HG03460 (cell line): ENCODE results near the gene PITPNM1.
"Not testable (repeated sequence)": the region's sequence is repeated elsewhere in the genome, so short reads cannot be mapped to it uniquely, and the experiment has no call there.

ENCODE experiments used
- ATAC-seq: cut with Tn5 transposase; IDR thresholded peaks from one replicate; pipeline ENCODE4 v1.9.1; 2021; ENCODE audit not compliant: unreplicated experiment

PITPNM1 gene

DNA sequence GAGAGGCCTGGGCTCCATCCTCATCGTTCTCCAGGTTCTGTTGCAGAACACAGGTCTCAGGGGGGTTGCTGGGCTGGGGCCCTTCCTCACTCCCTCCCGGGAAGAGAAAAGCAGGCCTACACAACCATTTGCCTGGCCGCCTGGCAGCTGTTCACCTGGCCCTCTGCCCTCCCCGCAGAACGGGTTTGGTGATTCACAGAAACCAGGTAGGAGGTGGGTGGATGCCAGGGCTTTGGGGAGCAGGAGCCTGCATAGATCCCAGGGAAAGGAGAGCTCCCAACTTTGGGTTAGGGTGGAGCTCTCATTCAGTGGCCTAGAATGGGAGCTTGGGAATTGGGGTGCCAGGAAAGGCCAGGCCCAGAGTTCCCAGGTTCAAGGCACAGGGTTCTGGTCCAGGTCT, 37.1 kb downstream of the PITPNM1 start:
- ATAC-seq = no peak

DNA sequence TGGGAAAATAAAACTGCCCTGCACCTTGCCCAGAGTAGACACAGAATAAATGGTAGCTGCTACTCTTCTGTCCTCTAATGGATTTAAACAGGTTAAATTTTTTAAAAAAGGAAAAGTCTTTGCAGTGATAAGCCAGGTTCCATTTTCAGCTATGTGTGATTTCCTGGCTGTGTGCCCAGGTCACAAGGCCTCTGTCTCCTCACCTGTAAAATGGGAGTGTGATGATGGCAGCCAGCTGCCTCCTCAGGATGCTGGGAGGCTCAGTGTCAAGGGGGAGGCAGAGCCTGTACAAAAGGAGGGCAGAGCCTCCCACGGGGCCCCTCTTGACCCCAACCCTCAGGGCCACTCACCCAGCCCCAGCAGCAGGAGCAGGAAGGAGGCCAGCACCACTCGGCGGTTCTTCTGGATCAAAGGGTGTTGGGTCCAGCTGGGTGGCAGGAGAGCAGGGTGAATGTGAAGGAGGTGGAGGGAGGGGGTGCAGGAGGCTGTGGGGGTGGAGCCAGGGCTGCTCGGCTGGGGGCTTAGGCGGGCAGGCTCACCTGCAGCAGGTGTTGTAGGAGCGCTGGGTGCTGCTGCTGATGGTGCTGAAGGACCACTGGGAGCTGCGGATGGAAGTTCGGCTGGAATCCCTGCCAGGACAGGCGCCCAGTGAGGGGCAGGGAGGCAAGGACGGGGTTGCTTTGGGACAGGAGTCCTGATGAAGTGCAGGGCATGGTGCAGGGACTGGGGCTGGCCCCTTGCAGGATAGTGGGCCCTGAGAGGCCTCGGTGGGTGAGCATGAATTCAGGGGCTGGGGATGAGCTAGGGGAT, 38.0 kb downstream of the PITPNM1 start:
- ATAC-seq = no peak

GRCh38 chr11:67466367-67466766, 38.8 kb downstream of the PITPNM1 start:
- no peak for ATAC-seq

DNA sequence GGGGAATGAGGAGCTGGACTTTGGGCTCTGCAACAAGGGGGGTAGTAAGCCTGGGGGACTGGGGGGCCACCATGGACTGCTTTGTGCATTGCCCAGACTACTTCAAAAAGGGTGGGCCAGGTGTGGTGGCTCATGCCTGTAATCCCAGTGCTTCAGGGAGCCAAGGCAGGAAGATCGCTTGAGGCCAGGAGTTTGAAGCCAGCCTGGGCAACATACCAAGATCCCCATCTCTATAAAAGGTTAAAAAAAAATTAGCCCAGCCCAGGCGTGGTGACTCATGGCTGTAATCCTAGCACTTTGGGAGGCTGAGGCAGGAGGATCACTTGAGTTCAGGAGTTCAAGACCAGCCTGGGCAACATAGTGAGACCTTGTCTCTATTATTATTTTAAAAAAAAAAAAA, 39.6 kb downstream of the PITPNM1 start:
- not testable (repeated sequence) for ATAC-seq

DNA sequence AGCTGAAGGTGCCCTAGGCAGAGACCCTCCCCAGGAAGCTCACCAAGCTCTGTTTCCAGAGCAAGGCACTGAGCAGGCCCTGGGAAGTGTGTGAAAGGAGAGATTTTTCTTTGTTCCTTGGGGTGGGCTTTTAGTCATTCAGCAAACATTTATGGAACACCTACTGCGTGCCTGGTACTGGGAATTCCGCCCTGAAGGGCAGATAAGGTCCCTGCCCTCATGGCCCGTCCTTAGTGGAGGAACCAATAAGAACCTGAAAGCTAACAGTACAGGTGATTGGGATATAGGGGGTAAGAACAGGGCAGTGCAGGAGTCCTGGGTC, 40.0 kb downstream of the PITPNM1 start:
- ATAC-seq = no peak

- peak; percentile 47 for ATAC-seq
Measured at GRCh38 chr11:67464411-67465188, 40.6 kb downstream of the PITPNM1 start.

DNA sequence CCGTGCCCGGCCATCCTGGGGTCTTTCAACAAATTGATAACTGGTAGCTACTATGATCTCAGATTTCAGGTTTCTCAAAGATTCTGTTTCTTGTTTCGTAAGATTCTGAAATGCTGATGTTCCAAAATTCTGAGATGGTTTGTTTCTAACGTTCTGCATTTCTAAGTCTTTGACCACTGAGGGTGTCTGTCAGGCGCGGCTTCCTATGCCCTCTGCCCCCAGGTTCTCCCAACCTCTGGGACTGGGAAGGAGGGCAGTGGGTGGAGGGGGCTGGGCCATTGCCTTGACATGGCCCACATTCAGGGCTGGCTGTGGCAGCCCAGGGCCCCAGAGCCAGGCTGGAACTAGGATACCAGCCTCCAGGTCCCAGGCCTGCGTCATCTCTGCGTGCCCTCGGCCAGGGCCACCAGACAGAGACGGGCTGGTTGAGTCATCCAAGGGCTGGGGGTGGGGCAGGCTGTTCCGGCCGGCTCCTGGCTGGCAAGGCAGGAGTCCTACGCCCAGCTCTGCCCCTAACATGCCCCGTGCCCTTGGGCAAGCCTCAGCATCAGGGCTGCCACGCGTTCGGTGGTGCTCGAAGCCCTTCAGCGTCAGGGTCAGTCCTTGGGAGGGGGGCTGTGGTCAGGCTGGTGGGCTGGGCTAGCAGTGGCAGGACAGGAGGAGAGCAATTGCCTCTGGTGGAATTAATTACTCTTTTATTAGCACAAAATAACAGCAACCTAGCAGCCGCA, 41.3 kb downstream of the PITPNM1 start:
- ATAC-seq = no peak

GRCh38 chr11:67463186-67463585, 42.0 kb downstream of the PITPNM1 start:
- no peak for ATAC-seq

DNA sequence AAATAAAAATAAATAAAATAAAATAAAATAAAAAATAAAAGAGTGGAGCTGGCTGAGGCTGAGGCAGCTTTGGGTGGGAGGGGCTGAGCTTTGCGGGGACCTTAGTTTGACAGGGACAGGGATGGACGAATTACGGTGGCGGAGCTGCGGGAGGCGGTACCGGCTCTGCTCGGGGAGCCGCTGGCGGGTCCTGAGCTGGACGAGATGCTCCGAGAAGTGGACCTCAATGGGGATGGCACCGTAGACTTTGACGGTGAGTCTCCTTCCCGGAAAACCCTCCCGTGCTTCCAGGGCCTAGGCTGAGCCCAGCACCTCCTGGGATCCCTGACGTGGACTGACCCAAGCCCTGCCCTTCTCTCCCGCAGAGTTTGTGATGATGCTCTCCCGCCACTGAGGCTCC, 46.9 kb downstream of the PITPNM1 start:
- ATAC-seq = no peak

- ATAC-seq = no peak
Measured at GRCh38 chr11:67457453-67457852, 47.7 kb downstream of the PITPNM1 start.

DNA sequence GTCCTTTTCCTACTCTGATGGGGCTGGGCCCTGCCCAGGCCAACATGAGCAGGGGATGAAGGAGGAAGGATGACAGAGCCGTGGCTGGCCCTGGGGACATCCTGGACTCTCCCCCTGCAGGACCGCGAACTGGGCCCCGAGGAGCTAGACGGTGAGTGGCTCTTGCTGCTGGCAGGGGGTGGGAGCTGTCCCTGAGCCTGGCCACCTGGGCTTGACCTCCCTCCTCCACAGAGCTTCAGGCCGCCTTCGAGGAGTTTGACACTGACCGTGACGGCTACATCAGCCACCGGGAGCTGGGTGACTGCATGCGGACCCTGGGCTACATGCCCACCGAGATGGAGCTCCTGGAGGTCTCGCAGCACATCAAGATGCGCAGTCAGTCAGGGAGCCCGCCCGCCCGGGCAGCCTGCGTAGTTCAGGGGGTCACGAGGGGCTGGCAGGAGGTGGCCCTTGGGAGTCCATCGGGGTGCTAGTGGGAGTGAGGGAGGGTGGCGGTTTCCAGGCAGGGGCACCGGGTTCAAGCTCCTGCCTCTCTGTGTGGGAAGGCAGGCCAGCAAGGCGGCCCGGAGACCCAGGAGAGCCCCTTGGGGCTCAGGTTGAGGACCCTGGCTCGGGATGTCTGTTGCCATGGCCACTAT, 49.0 kb downstream of the PITPNM1 start:
- no peak for ATAC-seq

GRCh38 chr11:67455054-67455453, 50.1 kb downstream of the PITPNM1 start, which contains the start of gene CABP4:
Gene CABP4 (plus strand): TSS chr11:67455354. CDS start chr11:67455424, 70 bp downstream.
- ATAC-seq = no peak

GRCh38 chr11:67453816-67454732, 51.1 kb downstream of the PITPNM1 start:
- ATAC-seq = no peak

- no peak for ATAC-seq
Measured at GRCh38 chr11:67452141-67452952, 52.8 kb downstream of the PITPNM1 start, which contains the start of gene GPR152. Gene GPR152 (minus strand): TSS chr11:67452729. CDS start chr11:67452724, 5 bp downstream.

DNA sequence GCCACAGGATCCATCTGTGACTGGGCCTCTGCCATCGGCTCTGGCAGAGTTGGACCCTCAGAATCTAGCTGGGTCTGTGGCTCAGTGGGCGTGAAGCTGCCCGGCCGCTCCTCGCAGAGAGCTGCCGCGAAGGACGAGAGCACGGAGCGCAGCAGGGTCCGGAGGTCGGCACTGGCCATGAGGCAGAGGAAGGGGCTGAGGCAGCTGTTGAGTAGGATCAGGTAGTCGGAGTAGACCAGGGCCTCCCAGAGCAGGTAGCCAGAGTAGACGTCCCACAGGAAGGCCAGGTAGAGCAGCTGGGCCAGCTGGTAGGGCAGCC, 53.5 kb downstream of the PITPNM1 start:
- no peak for ATAC-seq

DNA sequence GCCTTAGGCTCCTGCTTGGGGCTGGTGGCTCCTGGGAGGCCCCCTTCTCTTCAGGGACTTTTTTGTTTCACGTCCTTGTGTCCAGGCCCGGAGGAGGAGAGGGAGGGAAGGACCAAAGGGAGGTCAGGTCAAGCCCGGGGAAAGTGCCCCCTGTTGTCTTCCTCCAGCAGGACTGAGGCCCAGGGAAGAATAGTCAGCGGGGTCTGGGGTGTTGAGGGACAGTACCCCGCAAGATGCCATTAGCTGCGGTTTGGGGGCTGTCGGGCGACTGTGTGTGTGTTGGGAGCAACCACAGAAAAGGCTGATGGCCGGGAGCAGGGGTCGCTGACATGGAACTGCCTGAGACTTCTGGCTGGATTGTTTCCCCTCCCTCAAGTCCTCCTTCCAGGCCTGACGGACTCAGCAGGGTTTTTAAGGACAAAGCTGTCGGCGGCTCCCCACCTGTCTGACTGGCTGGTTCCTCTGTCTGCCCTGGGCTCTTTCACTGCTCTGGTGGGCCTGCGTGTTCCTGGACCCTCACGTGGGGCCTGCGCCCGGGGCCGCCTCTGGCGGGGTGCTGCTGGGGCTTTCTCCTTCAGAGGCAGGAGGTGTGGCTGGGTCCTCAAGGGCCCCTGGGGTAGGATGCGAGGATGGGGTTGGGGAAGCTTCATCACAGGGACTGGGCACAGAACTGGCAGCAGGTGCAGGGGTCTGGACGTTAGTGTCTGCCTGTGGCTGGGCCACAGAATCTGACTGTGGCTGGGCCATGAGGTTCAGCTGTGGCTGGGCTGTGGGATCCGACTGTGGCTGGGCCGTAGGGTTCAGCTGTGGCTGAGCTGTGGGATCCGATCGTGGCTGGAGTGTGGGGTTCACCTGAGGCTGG, 54.1 kb downstream of the PITPNM1 start:
- no peak for ATAC-seq

GRCh38 chr11:67449116-67449844, 55.9 kb downstream of the PITPNM1 start:
- no peak for ATAC-seq

GRCh38 chr11:67448220-67448609, 56.9 kb downstream of the PITPNM1 start:
- ATAC-seq = no peak
